Astrocyte of the cerebellum (primary cell): ENCODE results near the gene DNM3.
"Not testable (repeated sequence)": the region's sequence is repeated elsewhere in the genome, so short reads cannot be mapped to it uniquely, and the experiment has no call there.

Source experiments
- DNase-seq: peaks from one replicate; pipeline ENCODE4 v3.0.0-alpha.2; 2011; ENCODE audit warnings: low read depth
- H3K4me3 ChIP-seq: 2 replicates; pipeline ENCODE4 v1.5.1; 2011; ENCODE audit warnings: mild to moderate bottlenecking, low read depth, low read length, moderate library complexity
- CTCF ChIP-seq: IDR thresholded peaks from 2 replicates; pipeline ENCODE4 v1.5.1; 2012; ENCODE audit warnings: low read length, low read depth, moderate library complexity, mild to moderate bottlenecking; ENCODE audit errors: missing control alignments
- in situ Hi-C: cut with HindIII; loops from 2 replicates; pipeline ENCODE4 v1.10.0; 2017; ENCODE audit warnings: low sequenced_read_pairs

DNM3 gene

GRCh38 chr1:172019976-172020375 is 178.7 kb downstream of the DNM3 start:
- in situ Hi-C loops: no loop called here
- no peak for TF ChIP-seq CTCF
- DNase-seq: no peak
- no peak overlapping the region for H3K4me3 ChIP-seq

GRCh38 chr1:172024516-172024915 is 183.2 kb downstream of the DNM3 start:
- no peak for DNase-seq
- in situ Hi-C loops: no loop called here
- no peak for TF ChIP-seq CTCF
- H3K4me3 ChIP-seq: no peak overlapping the region

DNA sequence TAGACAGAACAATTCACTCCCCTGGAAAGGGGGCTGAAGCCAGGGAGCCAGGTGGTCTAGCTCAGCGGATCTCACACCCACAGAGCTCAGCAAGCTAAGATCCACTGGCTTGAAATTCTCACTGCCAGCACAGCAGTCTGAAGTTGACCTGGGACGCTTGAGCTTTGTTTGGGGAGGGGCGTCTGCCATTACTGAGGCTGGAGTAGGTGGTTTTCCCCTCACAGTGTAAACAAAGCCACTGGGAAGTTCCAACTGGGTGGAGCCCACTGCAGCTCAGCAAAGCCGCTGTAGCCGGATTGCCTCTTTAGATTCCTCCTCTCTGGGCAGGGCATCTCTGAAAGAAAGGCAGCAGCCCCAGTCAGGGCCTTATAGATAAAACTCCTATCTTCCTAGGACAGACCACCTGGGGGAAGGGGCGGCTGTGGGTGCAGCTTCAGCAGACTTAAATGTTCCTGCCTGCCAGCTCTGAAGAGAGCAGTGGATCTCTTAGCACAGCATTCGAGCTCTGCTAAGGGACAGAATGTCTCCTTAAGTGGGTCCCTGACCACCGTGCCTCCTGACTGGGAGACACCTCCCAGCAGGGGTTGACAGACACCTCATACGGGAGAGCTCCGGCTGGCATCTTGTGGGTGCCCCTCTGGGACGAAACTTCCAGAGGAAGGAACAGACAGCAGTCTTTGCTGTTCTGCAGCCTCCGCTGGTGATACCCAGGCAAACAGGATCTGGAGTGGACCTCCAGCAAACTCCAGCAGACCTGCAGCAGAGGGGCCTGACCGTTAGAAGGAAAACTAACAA is 183.8 kb downstream of the DNM3 start:
- H3K4me3 ChIP-seq, DNase-seq, in situ Hi-C loops: not testable (repeated sequence)

GRCh38 chr1:172040466-172040865 is 199.2 kb downstream of the DNM3 start:
- H3K4me3 ChIP-seq: no peak overlapping the region
- in situ Hi-C loops: no loop called here
- no peak for TF ChIP-seq CTCF
- peak; percentile 38 for DNase-seq

DNA sequence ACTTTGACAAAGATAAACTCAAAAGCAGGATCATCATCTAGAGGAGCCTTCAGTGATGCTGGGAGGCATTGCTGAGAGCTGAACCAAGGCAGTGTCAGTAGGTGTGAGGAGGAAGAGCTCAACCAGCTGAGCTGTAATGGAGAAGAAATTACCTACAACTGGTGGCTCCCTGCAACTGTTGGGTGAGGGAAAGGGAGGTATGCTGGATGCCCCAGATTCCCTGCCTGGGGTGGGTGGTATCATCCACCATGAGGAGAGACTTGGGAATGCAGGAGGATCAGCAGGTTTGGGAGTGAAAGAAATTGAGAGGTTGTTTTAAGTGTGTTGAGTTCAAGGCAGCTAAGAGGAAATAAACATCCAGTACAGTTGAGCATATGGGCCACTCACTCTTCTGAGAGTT is 199.8 kb downstream of the DNM3 start:
- in situ Hi-C loops: no loop called here
- no peak for DNase-seq
- H3K4me3 ChIP-seq: no peak overlapping the region
- no peak for TF ChIP-seq CTCF

DNA sequence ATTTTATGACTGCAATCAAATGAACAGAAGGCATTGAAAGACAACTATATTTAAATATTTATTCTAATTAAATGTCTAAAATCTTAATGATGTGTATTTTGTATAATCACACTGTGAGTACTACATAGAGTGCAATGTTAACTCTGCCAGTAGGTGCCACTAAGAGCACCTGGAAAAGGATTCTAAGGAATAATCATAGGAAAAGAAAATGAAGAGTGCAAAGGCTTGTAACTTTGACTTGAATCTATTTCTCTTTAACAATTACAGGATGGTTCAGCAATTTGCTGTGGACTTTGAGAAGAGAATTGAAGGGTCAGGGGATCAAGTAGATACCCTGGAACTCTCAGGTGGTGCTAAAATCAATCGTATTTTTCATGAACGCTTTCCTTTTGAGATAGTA is 200.4 kb downstream of the DNM3 start:
- peak; percentile 53 for TF ChIP-seq CTCF
- no peak overlapping the region for H3K4me3 ChIP-seq
- in situ Hi-C loops: no loop called here
- peak; percentile 8 for DNase-seq

GRCh38 chr1:172043900-172044299 is 202.6 kb downstream of the DNM3 start:
- TF ChIP-seq CTCF: no peak
- in situ Hi-C loops: no loop called here
- no peak for DNase-seq
- no peak overlapping the region for H3K4me3 ChIP-seq
